Fibroblast of pulmonary artery (primary cell): ENCODE measurements around the gene PLVAP.
A peak's percentile ranks its signal among the peaks of the same experiment; 100 is the strongest.

Experiments
- DNase-seq: peaks from one replicate; pipeline ENCODE4 v3.0.0-alpha.2; 2010; ENCODE audit warnings: low read depth
- H3K4me3 ChIP-seq: replicated peaks from 2 replicates; pipeline ENCODE4 v1.5.1; 2011; ENCODE audit warnings: low read depth, mild to moderate bottlenecking, control low read depth, low read length, moderate library complexity
- TF ChIP-seq, protein P1 (sequence below): IDR thresholded peaks from 2 replicates; pipeline ENCODE4 v1.5.1; 2011; ENCODE audit warnings: mild to moderate bottlenecking, control low read depth, low read length, inconsistent platforms; ENCODE audit errors: missing control alignments

The PLVAP gene

DNA sequence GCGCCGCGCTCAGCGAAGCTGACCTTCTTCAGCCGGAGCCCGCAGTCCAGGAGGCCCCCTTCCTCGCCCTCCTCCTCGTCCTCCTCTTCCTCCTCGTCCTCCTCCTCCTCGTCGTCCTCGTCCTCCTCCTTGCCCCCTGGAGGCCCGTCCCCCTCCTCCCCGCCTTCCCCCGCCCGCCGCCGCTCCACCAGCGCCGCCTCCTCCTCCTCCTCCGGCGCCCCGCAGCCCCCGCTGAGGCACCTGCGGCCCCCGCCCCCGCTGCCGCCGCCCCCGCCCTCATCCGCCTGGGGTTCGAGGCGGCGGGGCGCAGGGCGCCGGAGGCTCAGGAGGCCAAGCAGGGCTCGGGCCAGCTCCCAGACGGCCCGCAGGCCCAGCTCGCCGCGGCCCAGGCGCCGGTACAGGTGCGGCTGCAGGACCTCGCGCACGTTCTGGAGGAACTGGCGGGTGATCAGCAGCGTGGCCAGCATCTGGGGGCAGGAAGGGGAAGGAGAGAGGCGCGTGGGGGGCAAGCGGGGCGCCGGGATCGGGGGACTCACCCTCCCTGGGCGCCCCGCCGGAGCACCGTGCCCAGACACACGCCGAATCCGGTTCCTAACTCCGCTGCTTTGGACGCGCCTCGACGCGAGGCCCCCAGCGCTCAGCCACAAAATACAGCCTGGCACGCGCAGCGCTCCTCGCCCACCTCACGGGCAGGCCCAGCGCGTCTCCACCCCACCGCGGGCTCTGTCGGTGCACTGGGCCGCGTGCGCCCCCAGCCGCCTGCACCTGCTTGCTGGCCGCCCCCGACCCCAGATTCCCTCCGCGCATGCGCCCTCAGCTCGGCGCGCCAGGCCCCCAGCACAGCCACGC is 48.4 kb downstream of the PLVAP start:
- DNase-seq, result no peak

DNA sequence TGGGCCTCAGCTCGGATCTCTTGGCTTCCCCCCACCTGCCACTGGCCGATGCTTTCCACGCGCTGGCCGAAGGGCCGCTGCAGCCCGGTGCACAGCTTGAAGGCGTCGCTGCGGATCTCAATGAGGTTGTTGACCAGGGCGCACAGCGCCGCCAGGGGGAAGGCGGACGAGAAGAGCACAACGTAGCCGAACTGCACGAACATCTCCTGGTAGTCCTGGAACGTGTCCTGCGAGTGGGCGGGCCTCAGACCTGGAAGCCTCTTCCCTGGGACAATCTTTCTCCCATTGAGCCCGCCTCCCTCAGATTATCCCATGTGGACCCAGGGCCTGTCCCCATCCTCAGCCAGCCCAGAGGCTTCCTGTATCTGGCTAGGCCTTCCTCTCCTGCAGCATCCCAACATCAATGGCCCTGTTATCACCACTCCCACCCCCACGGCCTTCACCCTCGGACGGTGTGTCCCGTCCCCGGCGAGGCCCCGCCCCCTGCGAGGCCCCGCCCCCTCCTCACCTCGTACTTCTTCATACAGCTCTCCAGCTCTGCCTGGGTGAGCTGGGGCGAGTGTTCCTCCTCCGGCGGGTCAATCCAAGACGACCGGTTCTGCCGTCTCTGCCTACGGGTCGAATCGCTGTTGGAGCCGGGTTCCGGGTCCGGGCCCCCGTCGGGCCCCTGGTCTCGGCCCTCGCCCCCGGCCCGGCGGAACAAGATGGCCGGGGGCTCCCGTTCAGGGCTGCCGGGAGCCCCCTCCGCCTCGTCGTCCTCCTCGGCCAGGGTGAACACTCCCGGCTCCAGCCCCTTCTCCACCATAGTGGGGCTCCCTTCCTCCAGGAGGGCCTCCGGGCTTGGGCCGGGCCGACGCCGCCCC is 49.3 kb downstream of the PLVAP start:
- H3K4me3 ChIP-seq, result peak overlapping the region; percentile 3
- TF ChIP-seq, protein P1, sequence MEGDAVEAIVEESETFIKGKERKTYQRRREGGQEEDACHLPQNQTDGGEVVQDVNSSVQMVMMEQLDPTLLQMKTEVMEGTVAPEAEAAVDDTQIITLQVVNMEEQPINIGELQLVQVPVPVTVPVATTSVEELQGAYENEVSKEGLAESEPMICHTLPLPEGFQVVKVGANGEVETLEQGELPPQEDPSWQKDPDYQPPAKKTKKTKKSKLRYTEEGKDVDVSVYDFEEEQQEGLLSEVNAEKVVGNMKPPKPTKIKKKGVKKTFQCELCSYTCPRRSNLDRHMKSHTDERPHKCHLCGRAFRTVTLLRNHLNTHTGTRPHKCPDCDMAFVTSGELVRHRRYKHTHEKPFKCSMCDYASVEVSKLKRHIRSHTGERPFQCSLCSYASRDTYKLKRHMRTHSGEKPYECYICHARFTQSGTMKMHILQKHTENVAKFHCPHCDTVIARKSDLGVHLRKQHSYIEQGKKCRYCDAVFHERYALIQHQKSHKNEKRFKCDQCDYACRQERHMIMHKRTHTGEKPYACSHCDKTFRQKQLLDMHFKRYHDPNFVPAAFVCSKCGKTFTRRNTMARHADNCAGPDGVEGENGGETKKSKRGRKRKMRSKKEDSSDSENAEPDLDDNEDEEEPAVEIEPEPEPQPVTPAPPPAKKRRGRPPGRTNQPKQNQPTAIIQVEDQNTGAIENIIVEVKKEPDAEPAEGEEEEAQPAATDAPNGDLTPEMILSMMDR, result peak; percentile 41
- peak; percentile 65 for DNase-seq

More for the DNA sequence above, 48.4 kb downstream of the PLVAP start:
- TF ChIP-seq, protein P1, result no peak
- H3K4me3 ChIP-seq, result peak overlapping the region; percentile 3

DNA sequence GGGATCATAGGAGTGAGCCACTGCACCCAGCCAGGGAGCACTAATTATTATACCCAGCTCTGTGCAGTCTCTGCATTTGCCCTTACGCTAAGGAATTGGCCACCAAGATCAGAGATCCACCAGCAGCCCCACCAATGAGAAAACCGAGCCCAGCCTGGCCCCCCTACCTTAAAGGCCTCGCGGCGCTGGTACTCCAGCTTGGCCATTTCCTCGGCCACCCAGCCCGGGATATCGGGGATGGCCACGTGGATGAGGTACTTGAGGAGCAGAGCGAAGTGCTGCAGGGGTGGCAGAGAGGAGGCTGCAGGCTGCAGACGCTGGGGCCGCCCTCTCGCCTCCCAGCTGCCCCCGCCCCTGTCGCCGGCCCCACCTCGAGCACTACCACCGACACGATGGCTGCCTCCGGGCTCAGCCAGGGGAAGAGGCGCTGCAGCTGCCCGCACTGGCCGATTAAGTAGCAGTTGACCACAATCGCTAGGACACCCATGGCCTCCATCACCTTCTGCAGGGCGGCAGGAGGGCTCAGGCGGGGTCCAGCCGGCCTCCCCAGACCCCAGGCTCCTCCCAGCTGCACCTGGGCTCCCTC is 50.0 kb downstream of the PLVAP start:
- DNase-seq, result no peak
- no peak overlapping the region for H3K4me3 ChIP-seq
- TF ChIP-seq, protein P1, result no peak

DNA sequence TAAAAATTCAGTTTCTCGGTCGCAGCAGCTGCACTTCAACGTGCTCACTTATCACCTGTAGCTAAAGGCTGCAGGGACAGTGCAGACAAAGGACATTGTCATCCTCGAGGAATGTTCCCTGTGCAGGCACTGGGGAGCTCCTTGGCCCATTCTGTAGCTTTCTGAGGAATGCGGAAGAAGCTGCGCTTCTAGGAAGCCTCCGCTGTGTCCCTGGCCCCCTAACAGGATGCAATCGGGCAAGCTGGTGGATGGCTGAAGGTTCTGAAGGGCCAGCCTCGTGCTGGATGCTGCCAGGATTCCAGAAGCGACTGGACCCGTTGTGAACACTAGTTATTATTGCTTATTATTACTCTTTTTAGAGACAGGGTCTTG is 50.6 kb downstream of the PLVAP start:
- TF ChIP-seq, protein P1, result no peak
- H3K4me3 ChIP-seq, result no peak overlapping the region

DNA sequence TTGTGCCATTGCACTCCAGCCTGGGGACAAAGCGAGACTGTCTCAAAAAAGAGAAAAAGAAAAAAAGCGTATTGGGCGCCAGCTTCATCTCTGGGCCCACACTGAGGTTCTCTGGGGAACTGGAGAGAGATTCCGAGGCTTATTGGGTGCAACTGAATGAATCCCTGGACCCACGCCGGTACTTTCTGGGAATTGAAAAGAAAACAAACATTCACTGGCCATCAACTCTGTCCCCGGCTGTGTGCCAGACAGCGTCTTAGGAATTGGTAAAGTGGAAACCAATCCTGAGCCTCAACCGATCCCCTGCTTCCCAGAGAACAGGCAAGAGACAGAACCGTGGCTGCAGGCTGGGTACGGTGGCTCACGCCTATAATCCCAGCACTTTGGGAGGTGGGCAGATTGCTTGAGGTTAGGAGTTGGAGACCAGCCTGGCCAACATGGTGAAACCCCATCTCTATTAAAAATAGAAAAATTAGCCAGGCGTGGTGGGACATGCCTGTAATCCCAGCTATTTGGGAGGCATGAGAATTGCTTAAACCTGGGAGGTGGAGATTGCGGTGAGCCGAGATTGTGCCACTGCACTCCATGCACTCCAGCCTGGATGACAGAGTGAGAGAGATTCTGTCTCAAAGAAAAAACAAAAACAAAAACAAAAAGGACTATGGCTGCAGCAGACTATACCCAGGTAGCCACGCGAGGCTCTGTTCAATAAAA is 51.1 kb downstream of the PLVAP start:
- no peak for DNase-seq
- no peak overlapping the region for H3K4me3 ChIP-seq
- TF ChIP-seq, protein P1, result no peak

More for the DNA sequence above, 50.6 kb downstream of the PLVAP start:
- DNase-seq, result no peak

DNA sequence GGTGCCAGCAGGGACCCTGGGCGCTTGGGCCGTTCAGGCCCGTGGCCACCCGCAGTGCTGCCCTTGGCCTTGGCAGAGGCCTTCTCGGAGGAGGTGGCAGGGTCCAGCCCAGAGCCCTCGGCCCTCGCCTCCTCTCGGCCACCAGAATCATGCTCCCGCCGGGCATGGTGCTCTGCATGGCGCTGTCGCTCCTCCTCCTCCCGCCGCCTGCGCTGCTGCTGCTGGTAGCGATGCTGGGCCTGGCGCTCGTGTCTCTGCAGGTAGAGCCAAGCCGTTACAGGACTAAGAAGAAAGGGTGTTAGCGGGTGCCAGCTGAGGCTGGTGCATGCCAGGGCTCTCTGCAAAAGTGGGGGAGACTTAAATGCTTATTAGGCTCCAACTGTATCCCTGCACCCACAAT is 52.0 kb downstream of the PLVAP start:
- TF ChIP-seq, protein P1, result no peak
- DNase-seq, result no peak

More for the DNA sequence above, 52.0 kb downstream of the PLVAP start:
- no peak overlapping the region for H3K4me3 ChIP-seq
